ENCODE results near the gene PALM3. TPM values are rescaled to one million over a fixed set of nuclear protein-coding genes. Genes with fewer than 3 reads are reported as not detected.
A peak's percentile ranks its signal among the peaks of the same experiment; 100 is the strongest.

The PALM3 gene
- total and polyA plus RNA-seq, 2 donors (not counting 3 experiments of a cell fraction or from before 2014, with no cell fraction given): 0.08 to 0.31 TPM

DNA sequence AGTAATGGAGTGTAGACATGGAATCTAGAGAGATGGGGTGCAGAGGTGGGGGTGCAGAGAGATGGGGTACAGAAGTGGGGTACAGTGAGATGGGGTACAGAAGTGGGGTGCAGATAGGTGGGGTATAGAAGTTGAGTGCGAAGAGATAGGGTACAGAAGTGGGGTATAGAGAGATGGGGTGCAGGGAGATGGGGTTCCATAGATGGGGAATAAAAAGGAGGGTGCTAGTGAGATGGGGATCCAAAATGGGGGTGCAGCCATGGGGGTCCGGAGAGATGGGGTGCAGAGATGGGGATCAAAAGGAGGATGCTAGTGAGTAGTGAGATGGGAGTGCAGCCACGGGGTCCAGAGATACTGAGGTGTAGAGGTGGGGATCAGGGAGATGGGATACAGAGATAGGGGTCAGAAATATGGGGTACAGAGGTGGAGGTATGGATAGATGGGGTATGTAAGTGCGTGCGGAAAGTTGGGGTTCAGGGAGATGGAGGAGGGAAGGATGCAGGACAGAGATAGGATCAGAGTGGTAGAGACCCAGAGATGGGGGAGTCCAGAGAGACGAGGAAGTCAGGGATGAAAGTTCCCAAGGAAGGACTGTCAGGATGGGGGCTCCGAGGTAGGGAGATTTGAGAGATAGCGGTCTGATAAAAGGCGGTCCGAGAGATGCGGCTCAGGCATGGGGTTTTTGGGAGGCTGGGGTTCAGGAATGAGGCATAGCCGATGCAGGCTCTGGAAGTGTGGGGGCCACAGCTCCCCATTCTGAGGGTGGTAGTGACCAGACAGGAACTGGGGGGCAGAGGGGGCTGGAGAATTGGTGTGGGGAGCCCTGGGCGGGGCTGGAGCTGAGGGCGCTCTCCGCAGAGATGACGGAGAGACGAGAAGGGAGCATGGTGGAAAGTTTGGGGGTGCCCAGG is 3.4 kb downstream of the PALM3 start:
- no TSS peak for BruUV-seq (replicated peaks)
- dilution Hi-C loops (cut with MboI; ENCODE audit: extremely low pct_ligation_motif_present, low sequenced_read_pairs): no loop called here
- Histone ChIP-seq H3K36me3 (ENCODE audit: control insufficient read depth in 2 of 2, extremely low read depth in 1 of 2, insufficient read depth in 2 of 2, low read length in 2 of 2) (no peaks in the 10 kb centered on the region), H3K27me3 (ENCODE audit: control insufficient read depth in 2 of 2, insufficient read depth in 2 of 2, low read length in 2 of 2) (peaks cover 7 to 8% of the 10 kb centered on the region in 2 experiments), H3K4me3 (replicated peaks in 1 of 3; ENCODE audit: insufficient read depth in 1 of 3, low read depth in 1 of 3, low read length in 3 of 3) (no peak overlapping the region), H3K79me2 (ENCODE audit: control insufficient read depth, insufficient read depth, low read length) (no peaks in the 10 kb centered on the region), H2AFZ (ENCODE audit: low read depth, low read length) (no peak overlapping the region), H3K9me1 (replicated peaks; ENCODE audit: control insufficient read depth, extremely low read depth, insufficient read depth, low read length) (no peaks in the 10 kb centered on the region), H4K20me1 (replicated peaks; ENCODE audit: control insufficient read depth, extremely low read depth, insufficient read depth, low read length) (no peaks in the 10 kb centered on the region), H3K27ac (ENCODE audit: insufficient read depth, low read depth, low read length) (no peak overlapping the region), H3K9ac (replicated peaks; ENCODE audit: extremely low read depth, insufficient read depth, low read length) (no peak overlapping the region), H3K9me3 (replicated peaks; ENCODE audit: control insufficient read depth, insufficient read depth, low read length) (no peaks in the 10 kb centered on the region), H3K4me1 (ENCODE audit: control insufficient read depth, extremely low read depth, insufficient read depth, low read length) (no peaks in the 10 kb centered on the region), H3K4me2 (ENCODE audit: insufficient read depth, low read length) (peak overlapping the region; percentile 8)
- DNase-seq (ENCODE audit: low read depth, low spot score): no peak
- ChIA-PET POLR2A (interaction anchor here (0.6 kb wide), 1 partner anchor 1052 kb away, joined by 3 read pairs; no protein-coding TSS in a partner anchor), CTCF (interaction anchor here (0.6 to 4.6 kb wide), 36 partner anchors 8 to 534 kb away, joined by 3 to 58 read pairs (median 6); partner anchors contain the start of genes ASF1B, MISP3 and NANOS3)
- TF ChIP-seq, protein P1, sequence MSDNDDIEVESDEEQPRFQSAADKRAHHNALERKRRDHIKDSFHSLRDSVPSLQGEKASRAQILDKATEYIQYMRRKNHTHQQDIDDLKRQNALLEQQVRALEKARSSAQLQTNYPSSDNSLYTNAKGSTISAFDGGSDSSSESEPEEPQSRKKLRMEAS (IDR thresholded peaks at IDR 0.05; ENCODE audit: insufficient read depth, insufficient read length): no peak
- no peak for TF ChIP-seq FOS (IDR thresholded peaks at IDR 0.05; ENCODE audit: borderline replicate concordance, insufficient read depth, low read length)
- intact Hi-C loops (cut with micrococcal nuclease): loop anchor here (5.0 kb wide), 1 partner anchor 176 kb away; no protein-coding TSS in a partner anchor
- no peak for FAIRE-seq

GRCh38 chr19:14056741-14057356 is 5.0 kb downstream of the PALM3 start:
- Histone ChIP-seq H3K4me2 (ENCODE audit: insufficient read depth, low read length) (no peak overlapping the region), H3K36me3 (ENCODE audit: control insufficient read depth in 2 of 2, extremely low read depth in 1 of 2, insufficient read depth in 2 of 2, low read length in 2 of 2) (no peaks in the 10 kb centered on the region), H2AFZ (ENCODE audit: low read depth, low read length) (peak overlapping the region; percentile 10), H3K4me1 (ENCODE audit: control insufficient read depth, extremely low read depth, insufficient read depth, low read length) (no peaks in the 10 kb centered on the region), H3K4me3 (replicated peaks in 1 of 3; ENCODE audit: insufficient read depth in 1 of 3, low read depth in 1 of 3, low read length in 3 of 3) (no peak overlapping the region), H3K27me3 (ENCODE audit: control insufficient read depth in 2 of 2, insufficient read depth in 2 of 2, low read length in 2 of 2) (peaks cover 7 to 8% of the 10 kb centered on the region in 2 experiments), H3K9ac (replicated peaks; ENCODE audit: extremely low read depth, insufficient read depth, low read length) (no peak overlapping the region), H3K79me2 (ENCODE audit: control insufficient read depth, insufficient read depth, low read length) (no peaks in the 10 kb centered on the region), H4K20me1 (replicated peaks; ENCODE audit: control insufficient read depth, extremely low read depth, insufficient read depth, low read length) (no peaks in the 10 kb centered on the region), H3K9me3 (replicated peaks; ENCODE audit: control insufficient read depth, insufficient read depth, low read length) (no peaks in the 10 kb centered on the region), H3K9me1 (replicated peaks; ENCODE audit: control insufficient read depth, extremely low read depth, insufficient read depth, low read length) (no peaks in the 10 kb centered on the region), H3K27ac (ENCODE audit: insufficient read depth, low read depth, low read length) (no peak overlapping the region)
- intact Hi-C loops (cut with micrococcal nuclease) (loop anchor here (5.0 kb wide), 1 partner anchor 175 kb away; no protein-coding TSS in a partner anchor), dilution Hi-C loops (cut with MboI; ENCODE audit: extremely low pct_ligation_motif_present, low sequenced_read_pairs) (no loop called here)
- DNase-seq (ENCODE audit: low read depth, low spot score) (no peak), FAIRE-seq (no peak)
- ChIA-PET POLR2A (interaction anchor here (0.6 kb wide), 1 partner anchor 154 kb away, joined by 3 read pairs; no protein-coding TSS in a partner anchor), CTCF (interaction anchor here (0.8 to 4.6 kb wide), 11 partner anchors 8 to 269 kb away, joined by 3 to 24 read pairs (median 4); partner anchors contain the start of genes IL27RA, MISP3 and NANOS3)
- BruUV-seq (replicated peaks): no TSS peak
- TF ChIP-seq MYC (IDR thresholded peaks at IDR 0.05; ENCODE audit: low read depth, low read length) (no peak), FOS (IDR thresholded peaks at IDR 0.05; ENCODE audit: borderline replicate concordance, insufficient read depth, low read length) (no peak), EZH2 (IDR thresholded peaks at IDR 0.05; ENCODE audit: borderline replicate concordance, low read depth, low read length, severe bottlenecking) (no peak), JUN (IDR thresholded peaks at IDR 0.05; ENCODE audit: borderline replicate concordance, insufficient read depth, insufficient read length, low read depth) (no peak), GATA2 (IDR thresholded peaks at IDR 0.05; ENCODE audit: insufficient read depth, insufficient read length, low read depth, low read length) (no peak), POLR2AphosphoS5 (IDR thresholded peaks at IDR 0.05; ENCODE audit: insufficient read depth, low read depth, low read length) (no peak), POLR2A (IDR thresholded peaks at IDR 0.05; ENCODE audit: low read depth, low read length) (no peak)
- TF ChIP-seq, protein P1 (IDR thresholded peaks at IDR 0.05; ENCODE audit: insufficient read depth, insufficient read length): no peak
- TF ChIP-seq, protein P2, sequence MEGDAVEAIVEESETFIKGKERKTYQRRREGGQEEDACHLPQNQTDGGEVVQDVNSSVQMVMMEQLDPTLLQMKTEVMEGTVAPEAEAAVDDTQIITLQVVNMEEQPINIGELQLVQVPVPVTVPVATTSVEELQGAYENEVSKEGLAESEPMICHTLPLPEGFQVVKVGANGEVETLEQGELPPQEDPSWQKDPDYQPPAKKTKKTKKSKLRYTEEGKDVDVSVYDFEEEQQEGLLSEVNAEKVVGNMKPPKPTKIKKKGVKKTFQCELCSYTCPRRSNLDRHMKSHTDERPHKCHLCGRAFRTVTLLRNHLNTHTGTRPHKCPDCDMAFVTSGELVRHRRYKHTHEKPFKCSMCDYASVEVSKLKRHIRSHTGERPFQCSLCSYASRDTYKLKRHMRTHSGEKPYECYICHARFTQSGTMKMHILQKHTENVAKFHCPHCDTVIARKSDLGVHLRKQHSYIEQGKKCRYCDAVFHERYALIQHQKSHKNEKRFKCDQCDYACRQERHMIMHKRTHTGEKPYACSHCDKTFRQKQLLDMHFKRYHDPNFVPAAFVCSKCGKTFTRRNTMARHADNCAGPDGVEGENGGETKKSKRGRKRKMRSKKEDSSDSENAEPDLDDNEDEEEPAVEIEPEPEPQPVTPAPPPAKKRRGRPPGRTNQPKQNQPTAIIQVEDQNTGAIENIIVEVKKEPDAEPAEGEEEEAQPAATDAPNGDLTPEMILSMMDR (IDR thresholded peaks at IDR 0.05; ENCODE audit: extremely low read depth in 1 of 2, insufficient read depth in 1 of 2, low read depth in 1 of 2, low read length in 2 of 2): no peak

Data from endothelial cell of umbilical vein (primary cell).